Muscle layer of colon (tissue), 2 donors: ENCODE data around the gene PLA2G2F.

Experiments
- H3K27ac ChIP-seq: one replicate; pipeline ENCODE4 v1.7.0; 2013; ENCODE audit warnings: low read depth, mild to moderate bottlenecking, low read length, moderate library complexity
- H3K27me3 ChIP-seq, 2 donors: one replicate each; pipeline ENCODE4 v1.7.0; 2013; ENCODE audit warnings: low read length in 2 of 2, mild to moderate bottlenecking in 2 of 2; ENCODE audit not compliant: insufficient read depth in 2 of 2, control insufficient read depth in 1 of 2
- H3K36me3 ChIP-seq: one replicate; pipeline ENCODE4 v1.7.0; 2013; ENCODE audit warnings: mild to moderate bottlenecking, low read length; ENCODE audit not compliant: insufficient read depth
- H3K4me1 ChIP-seq: one replicate; pipeline ENCODE4 v1.7.0; 2013; ENCODE audit warnings: mild to moderate bottlenecking, low read length; ENCODE audit not compliant: insufficient read depth
- H3K4me3 ChIP-seq, 2 donors: one replicate each; pipeline ENCODE4 v1.7.0; 2013; ENCODE audit warnings: low read length in 2 of 2, low read depth in 1 of 2, mild to moderate bottlenecking in 1 of 2, moderate library complexity in 1 of 2
- H3K9ac ChIP-seq: one replicate; pipeline ENCODE4 v1.7.0; 2013; ENCODE audit warnings: low read length
- H3K9me3 ChIP-seq: one replicate; pipeline ENCODE4 v1.7.0; 2013; ENCODE audit warnings: mild to moderate bottlenecking, low read length
- donor health status: abdominal sarcoma.
- donor health status: Adenocarcinoma of cecum.

Gene PLA2G2F

GRCh38 chr1:20164694-20165202 is 25.6 kb downstream of the PLA2G2F start:
- H3K9me3 ChIP-seq = no peaks in the 10 kb centered on the region

GRCh38 chr1:20165522-20165951 is 26.4 kb downstream of the PLA2G2F start:
- Histone ChIP-seq H3K9ac (no peak overlapping the region), H3K36me3 (no peaks in the 10 kb centered on the region), H3K27me3 (no peaks in the 10 kb centered on the region), H3K9me3 (no peaks in the 10 kb centered on the region), H3K4me1 (peaks cover 27% of the 10 kb centered on the region), H3K4me3 (no peak overlapping the region), H3K27ac (peak overlapping the region; percentile 54)

More at GRCh38 chr1:20164694-20165202, 25.6 kb downstream of the PLA2G2F start:
- Histone ChIP-seq H3K4me1 (peaks cover 27% of the 10 kb centered on the region), H3K27ac (no peak overlapping the region), H3K4me3 (no peak overlapping the region), H3K27me3 (no peaks in the 10 kb centered on the region), H3K36me3 (no peaks in the 10 kb centered on the region), H3K9ac (no peak overlapping the region)

- Histone ChIP-seq H3K27ac (peak overlapping the region; percentile 54), H3K36me3 (no peaks in the 10 kb centered on the region), H3K4me3 (no peak overlapping the region), H3K9me3 (no peaks in the 10 kb centered on the region), H3K9ac (no peak overlapping the region), H3K27me3 (no peaks in the 10 kb centered on the region), H3K4me1 (peaks cover 27% of the 10 kb centered on the region)
Measured at GRCh38 chr1:20166051-20166450, 26.9 kb downstream of the PLA2G2F start.

GRCh38 chr1:20167126-20167525 is 28.0 kb downstream of the PLA2G2F start:
- H3K4me1 ChIP-seq = peaks cover 27% of the 10 kb centered on the region
- H3K9me3 ChIP-seq = no peaks in the 10 kb centered on the region
- H3K4me3 ChIP-seq = no peak overlapping the region
- H3K36me3 ChIP-seq = no peaks in the 10 kb centered on the region
- H3K27ac ChIP-seq = peak overlapping the region; percentile 54
- H3K27me3 ChIP-seq = no peaks in the 10 kb centered on the region
- H3K9ac ChIP-seq = no peak overlapping the region

- H3K36me3 ChIP-seq = no peaks in the 10 kb centered on the region
- H3K9me3 ChIP-seq = no peaks in the 10 kb centered on the region
- no peak overlapping the region for H3K4me3 ChIP-seq
- H3K4me1 ChIP-seq = peaks cover 27% of the 10 kb centered on the region
- no peak overlapping the region for H3K9ac ChIP-seq
- no peaks in the 10 kb centered on the region for H3K27me3 ChIP-seq
- H3K27ac ChIP-seq = no peak overlapping the region
Measured at GRCh38 chr1:20168564-20169491, 29.7 kb downstream of the PLA2G2F start.

- H3K9ac ChIP-seq = no peak overlapping the region
- peaks cover 25% of the 10 kb centered on the region for H3K4me1 ChIP-seq
- H3K9me3 ChIP-seq = no peaks in the 10 kb centered on the region
- no peaks in the 10 kb centered on the region for H3K36me3 ChIP-seq
- no peak overlapping the region for H3K4me3 ChIP-seq
- no peaks in the 10 kb centered on the region for H3K27me3 ChIP-seq
- no peak overlapping the region for H3K27ac ChIP-seq
Measured at GRCh38 chr1:20169932-20170331, 30.8 kb downstream of the PLA2G2F start.

- Histone ChIP-seq H3K27ac (no peak overlapping the region), H3K36me3 (no peaks in the 10 kb centered on the region), H3K27me3 (no peaks in the 10 kb centered on the region), H3K9ac (no peak overlapping the region), H3K4me1 (peaks cover 14% of the 10 kb centered on the region), H3K9me3 (no peaks in the 10 kb centered on the region), H3K4me3 (no peak overlapping the region)
Measured at GRCh38 chr1:20172033-20172590, 33.0 kb downstream of the PLA2G2F start.

GRCh38 chr1:20174937-20175666 is 36.0 kb downstream of the PLA2G2F start:
- Histone ChIP-seq H3K9me3 (no peaks in the 10 kb centered on the region), H3K27ac (peak overlapping the region; percentile 7), H3K27me3 (no peaks in the 10 kb centered on the region), H3K4me3 (no peak overlapping the region), H3K9ac (no peak overlapping the region), H3K4me1 (peaks cover 34% of the 10 kb centered on the region), H3K36me3 (no peaks in the 10 kb centered on the region)

- Histone ChIP-seq H3K4me1 (peaks cover 50% of the 10 kb centered on the region), H3K9ac (no peak overlapping the region), H3K27ac (peak overlapping the region; percentile 63), H3K27me3 (no peaks in the 10 kb centered on the region), H3K36me3 (no peaks in the 10 kb centered on the region), H3K4me3 (no peak overlapping the region), H3K9me3 (no peaks in the 10 kb centered on the region)
Measured at GRCh38 chr1:20178634-20179370, 39.7 kb downstream of the PLA2G2F start.

GRCh38 chr1:20179371-20180128 is 40.4 kb downstream of the PLA2G2F start:
- Histone ChIP-seq H3K4me3 (no peak overlapping the region), H3K4me1 (peaks cover 54% of the 10 kb centered on the region), H3K36me3 (no peaks in the 10 kb centered on the region), H3K9ac (no peak overlapping the region), H3K9me3 (no peaks in the 10 kb centered on the region), H3K27ac (peak overlapping the region; percentile 63), H3K27me3 (no peaks in the 10 kb centered on the region)
